NCI-H128 (cell line): ENCODE data around the gene CKB.

Source experiments
- DNase-seq: peaks from one replicate; lab custom pipeline; 2025; ENCODE audit not compliant: unreplicated experiment; lab: John Stamatoyannopoulos, UW

CKB gene

DNA sequence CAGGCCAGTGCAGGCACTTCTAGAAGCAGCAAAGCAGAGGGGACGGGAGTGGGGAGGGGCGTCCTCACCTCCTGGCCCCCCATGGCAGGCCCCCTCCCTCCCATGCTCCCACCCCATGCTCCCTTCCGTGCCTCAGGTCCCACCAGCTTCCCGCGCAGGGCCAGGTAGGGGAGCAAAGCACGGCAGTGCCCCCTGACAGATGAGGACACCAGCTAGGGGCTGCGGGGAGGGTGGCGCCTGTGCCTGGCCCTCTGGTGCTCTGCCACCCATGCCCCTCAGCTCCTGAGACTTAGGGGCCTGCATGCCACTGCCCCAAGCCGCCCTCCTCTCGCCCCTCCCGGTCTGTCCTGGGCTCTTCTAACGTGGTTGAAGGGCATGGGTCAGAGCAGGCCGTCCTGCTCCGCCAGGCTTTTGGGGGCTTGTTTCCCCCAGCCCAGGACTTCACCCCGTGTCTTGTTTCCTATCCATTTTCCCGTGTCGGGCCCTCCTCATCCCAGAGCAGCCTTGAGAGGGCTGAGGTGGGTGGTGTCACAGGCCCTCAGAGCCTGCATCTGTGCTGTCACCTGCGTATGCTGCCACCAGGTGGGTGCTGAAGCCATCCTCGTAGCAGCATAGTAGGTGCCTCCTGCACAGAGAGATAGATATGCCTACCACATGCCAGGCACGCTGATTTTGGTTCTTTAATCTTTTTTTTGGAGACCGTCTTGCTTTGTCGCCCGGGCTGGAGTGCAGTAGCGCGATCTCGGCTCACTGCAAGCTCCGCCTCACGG is 16.6 kb upstream of the CKB start:
- no peak for DNase-seq

DNA sequence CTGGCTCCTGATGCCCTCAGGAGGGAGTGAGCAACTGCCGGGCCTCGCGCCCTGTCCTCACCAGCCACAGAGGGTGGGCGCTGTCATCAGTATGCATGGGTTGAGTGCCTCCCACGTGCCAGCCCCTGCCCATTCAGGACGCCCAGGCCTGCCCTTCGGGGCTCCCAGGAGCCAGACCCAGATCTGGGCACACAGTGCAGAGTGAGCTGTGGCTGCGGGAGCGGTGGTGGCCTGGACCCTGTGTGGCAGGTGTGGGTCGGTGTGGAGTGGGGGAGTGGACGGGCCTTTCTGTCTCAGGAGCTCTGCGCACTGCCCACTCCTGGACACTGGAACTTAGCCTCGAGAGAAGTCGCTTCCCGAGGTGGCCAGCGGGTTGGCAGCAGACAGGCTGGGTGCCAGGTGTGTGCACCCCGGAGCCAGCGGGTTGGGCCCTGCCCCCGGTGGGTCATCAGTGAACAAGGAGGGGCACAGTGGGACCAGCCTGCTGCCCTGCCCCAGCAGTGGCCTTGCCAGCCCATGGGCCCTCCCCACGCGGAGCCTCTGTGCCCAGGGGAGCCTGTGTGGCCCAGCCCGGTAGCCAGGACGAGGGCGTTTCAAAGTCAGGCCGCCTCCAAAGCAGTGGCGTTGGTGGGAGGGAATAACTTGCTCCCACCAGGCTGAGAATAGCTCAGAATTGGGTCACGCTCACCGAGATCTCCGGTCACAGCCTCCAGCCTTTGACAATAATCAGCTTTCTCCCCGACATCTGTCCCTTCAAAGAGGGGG is 15.8 kb upstream of the CKB start:
- no peak for DNase-seq

DNA sequence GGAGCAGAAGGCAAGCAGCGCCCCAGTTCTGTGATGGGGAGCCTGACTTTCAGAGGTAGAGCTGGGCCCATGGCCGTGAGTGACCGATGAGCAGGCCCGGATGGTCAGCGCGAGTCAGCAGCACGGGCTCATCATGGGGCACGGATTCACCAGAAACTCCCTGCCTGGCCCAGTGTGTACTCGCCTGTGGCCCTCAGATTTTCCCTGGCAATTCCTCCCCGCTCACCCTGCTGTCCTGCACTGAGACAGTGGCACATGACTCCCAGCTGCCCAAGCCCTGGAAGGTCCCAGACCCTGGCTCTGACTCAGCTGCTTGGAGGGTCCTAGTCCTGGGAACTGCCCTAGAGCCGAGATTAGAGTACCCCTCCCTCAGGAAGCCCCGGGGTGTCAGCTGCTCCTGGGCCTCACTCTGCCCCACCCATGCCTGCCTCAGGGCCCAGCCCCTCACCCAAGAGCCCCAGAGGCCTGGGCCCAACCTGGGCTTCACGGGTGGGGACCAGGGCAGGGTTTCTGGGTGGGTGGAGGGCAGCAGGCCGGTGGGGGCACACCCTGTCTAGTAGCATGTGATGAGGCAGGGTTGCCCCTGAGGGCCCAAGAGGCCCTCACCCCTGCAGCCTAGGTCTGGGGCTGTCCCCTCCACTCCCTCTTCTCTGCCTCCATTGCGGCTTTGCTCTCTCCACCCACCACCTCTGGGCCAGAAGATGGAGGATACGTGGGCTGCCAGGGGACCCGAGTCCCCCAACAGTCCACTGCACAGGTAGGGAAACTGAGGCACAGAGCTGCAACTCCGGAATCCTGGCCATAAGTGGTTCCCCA is 14.8 kb upstream of the CKB start:
- no peak for DNase-seq

DNA sequence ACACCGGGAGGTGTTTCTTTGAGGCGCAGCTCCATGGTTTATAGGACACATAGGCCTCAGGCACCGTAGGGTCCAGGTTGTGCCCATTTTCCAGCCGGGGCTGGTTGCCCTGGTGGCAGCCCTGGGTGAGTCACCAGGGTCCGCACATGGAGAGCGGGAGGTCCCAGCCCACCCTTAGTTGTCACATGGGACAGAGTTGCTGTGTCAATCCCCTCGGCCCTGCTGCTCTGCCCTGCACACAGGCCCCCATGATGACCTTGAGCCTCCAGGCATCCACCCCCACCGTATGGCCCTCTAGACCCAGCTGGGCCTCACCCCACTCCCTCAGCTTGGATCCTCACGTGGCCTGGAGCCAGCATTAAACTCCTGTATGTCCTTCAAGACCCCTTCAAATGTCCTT is 14.1 kb upstream of the CKB start:
- DNase-seq: no peak

DNA sequence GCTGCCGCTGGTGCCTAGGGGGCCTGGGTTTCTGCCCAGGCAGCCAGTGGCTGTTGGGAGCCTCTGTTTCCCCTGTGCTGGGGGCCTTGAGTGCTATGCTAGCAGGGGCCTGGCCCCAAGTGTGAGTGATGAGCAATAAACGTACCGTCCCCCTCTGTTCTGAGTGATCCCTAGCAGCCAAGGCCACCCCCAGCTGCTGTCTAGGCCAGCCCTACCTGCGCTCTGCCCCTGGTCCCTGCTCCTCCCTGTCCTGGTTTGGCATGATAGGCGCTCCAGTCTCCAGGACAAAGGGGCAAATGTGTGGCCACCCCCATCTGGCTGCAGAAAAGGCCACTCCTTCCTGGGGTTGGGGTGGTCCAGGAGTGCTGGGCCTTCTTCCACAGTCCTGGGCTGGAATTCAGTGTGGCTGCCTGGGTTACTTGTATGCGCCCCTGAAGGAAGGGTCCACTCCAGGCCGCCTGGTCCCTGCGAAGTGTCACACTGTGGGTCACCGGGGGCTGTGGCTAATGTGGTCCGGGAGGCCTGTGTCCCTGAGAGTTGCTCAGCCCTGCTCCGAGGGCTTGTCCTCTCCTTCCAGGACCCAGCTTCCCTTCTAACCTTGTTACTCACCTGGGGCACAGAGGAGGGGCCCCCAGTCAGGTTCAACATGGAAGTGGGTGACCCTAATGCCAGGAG is 13.4 kb upstream of the CKB start:
- no peak for DNase-seq

DNA sequence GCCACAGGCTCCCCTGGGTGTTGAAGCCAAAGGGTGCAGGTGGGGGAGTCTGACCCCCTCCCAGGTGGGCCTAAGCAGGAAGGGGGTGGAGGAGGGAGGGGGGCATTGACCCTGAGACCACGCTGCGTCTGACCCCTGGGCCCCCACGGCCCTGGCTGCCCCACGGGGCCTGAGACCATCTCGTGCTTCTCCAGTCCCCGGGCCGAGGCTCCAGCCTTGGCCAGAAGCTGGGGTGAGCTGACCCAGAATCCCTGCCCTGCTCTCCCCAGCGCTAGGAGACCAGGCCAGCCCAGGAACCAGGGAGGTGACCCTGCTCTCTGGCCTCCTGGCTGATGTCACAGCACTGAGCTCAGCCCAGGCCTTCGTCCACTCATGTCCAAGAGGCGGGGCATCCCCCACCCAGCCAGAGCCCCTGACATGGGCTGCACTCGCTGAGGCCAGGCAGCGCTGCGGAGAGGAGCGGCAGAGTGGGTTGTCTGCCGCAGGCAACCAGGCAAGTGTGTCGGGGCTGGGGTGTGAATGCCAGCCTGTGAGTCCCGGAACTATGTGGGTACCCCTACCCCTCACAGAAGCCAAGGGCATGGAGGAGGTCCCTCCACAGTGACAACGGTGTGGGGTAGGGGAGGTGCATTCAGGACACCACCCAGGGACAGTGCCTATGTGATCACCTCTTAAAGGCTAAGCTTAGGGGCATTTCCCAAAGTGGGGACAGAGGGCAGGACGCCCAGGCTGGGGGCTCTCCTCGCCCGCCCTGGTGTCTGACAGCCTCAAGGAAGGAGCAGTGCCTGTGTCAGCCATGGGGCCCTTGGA is 12.7 kb upstream of the CKB start:
- DNase-seq: no peak

DNA sequence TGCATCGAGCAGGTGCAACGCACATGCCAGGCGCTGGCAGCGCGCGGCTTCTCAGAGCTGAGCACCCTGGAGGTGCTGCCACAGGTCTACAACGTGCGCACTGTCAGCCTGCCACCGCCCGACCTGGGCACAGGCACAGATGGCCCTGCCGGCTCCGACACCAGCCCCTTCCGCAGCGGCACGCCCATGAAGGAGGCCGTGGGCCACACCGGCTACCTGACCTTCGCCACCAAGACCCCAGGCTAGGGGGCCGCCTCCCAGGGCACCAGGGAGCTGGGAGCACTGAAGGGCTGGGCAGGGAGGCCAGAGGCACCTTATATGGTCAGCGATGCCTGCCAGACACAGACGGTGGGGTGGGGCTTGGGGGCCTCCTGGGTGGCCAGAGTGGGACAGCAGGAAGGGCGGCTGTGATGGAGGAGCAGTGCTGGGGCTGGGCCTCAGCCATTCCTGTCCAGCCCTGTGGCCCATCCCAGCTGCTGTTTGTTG is 12.0 kb upstream of the CKB start:
- no peak for DNase-seq

DNA sequence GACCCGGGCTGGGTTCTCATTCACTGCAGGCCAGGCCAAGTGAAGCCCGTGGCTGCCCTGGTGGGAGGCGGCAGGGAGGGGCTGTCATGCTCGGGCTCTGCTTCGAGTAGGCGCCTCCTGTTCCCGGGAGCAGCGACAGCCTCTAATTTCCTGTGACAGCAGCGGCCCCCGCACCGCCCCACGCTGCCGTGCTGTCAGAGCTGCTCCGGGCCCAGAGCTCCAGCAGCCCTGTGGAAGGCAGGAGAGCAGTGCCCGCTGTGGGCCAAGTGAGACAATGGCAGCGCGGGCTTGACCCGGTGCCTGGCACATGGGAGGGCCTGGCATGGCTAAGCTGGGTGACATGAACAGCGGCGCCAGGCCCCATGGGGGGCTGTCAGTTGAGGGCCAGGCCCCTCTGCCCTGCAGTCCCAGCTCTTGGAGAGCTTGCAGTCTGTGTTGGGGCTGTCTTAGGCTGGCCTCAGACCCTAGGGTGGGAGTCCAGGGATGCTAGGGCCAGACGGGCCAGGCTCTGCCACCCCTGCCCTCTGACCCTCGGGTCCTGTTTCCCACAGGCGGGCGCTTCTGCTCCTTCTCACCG is 11.5 kb upstream of the CKB start:
- no peak for DNase-seq

DNA sequence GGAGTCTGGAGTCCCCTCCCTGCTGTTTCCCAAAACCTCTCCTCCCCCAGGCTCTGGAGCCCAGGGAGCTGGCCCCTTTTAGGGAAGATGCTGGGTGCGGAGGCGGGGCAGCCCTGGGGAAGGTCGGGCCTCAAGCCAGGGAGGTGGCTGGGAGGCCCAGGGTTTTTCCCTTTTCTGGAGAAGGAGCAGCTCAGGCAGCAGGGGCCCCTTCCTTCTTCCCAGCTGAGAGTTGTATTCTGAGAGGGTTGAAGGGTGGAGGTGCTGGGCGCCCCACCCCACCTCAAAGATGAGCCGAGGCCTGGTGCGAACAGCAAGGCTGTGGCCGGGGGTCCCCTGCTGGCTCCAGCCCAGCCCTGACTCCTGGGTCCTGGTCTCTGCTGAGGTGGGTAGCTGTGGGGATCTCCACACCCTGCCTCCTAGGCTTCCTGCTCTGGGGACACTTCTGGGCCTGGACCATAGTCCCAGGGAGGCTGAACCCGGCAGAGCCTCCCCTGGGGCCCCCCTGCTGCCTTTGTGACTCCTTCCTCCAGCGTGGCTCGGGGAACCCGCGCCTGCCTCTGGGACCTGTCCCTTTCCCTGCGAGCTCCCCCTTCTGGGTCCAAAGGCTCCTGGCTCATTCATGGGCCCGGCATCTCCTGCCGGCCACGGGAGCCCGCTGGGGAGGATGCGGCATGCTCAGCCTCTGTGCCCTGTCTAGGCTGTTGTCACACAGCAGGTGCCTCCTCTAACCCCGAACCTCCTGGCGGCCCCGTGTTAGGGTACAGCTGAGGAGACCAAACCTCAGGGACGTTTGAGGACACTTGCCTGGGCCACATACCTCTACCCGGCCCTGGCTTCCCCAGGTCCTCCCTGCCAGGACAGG is 10.7 kb upstream of the CKB start:
- no peak for DNase-seq

DNA sequence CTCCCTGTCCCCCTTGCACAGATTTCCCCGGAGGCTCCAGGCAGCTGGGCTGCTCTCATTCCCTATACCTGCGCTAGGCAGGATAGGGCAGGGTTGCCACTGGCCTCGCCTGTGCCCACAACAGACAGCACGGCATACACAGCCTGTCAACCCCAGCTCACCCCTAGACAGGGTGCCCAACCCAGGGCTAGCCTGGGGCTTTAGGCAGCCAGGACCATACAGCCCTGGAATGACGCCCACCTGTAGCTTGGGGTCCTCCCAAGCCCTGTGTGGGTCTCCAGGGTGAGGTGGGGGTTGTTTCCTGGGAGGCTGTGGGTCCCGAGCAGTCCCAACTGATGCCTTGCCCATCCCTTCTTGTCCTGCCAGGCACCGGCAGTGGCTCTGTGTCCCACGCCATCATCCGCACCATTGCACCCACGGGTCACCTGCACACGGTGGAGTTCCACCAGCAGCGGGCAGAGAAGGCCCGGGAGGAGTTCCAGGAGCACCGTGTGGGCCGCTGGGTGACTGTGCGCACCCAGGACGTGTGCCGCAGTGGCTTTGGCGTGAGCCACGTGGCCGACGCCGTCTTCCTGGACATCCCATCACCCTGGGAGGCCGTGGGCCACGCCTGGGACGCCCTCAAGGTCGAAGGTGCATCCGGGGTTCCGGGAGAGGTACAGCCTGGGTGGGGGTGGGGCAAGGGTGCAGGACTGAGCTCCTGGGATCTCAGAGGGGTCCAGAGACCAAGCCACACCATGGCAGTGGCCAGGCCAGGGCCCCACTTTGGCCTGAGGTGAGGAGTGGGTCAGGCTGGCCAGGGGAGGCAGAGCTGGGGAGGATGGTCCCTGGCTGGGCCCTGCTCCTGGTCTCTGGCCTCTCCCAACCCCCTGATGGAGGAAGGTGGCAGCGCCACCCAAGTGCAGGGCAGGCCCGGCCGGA is 9.8 kb upstream of the CKB start:
- no peak for DNase-seq

DNA sequence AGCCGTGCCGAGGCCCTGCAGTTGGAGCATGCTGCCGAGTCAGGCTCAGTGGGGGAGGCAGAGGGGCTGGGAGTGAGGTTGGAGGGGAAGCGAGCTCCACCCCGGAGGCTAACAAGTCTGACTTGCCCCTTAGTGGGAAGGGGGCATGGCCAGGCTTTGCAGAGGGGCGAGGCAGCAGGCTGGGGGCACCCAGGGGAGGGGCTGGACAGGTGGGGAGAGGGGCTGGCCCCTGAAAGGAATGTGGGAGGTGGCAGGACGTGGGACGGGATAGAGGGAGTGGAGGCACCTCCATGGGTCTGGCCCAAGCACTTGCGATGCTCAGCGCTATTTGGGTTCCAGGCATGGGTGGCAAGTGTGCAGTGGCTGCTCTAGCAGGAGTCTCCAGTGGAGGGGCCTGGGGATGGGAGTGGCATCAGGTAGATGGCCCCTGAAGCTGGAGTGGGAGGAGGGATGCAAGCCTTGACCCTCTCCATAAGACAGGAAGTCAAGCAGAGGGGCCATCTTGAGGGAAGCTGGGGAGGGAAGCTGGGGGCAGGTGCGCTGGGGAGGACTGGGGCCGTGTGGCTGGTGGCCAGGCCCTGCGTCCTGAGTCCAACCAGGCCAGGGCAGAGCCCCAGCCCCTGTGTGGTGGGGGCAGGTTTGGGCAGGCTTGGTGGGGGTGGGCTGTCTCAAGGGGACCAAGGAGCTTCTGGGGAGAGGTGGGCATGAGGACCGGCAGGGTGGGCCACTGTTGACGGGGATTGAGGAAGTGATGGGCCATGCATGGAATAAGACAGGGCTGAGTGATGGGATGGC is 9.0 kb upstream of the CKB start:
- no peak for DNase-seq

DNA sequence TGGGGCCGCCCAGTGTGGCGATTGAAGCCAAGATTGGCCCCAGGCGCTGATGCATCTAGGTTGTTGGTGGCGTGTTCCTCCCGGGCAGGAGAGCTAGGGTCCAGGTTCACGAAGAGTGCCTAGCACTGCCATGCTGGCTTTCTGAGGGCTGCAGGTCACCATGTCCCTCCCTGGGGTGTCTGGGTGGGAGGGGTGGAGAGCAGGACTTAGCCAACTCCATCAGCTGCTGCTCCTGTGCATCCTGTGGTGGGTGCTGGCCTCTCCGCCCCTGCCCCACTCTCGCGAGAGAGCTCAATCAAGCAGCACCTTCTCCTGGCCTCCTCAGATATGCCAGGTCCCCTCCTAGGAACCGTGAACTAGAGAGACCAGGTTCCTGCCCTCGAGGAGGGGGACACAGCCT is 8.2 kb upstream of the CKB start:
- DNase-seq: no peak

DNA sequence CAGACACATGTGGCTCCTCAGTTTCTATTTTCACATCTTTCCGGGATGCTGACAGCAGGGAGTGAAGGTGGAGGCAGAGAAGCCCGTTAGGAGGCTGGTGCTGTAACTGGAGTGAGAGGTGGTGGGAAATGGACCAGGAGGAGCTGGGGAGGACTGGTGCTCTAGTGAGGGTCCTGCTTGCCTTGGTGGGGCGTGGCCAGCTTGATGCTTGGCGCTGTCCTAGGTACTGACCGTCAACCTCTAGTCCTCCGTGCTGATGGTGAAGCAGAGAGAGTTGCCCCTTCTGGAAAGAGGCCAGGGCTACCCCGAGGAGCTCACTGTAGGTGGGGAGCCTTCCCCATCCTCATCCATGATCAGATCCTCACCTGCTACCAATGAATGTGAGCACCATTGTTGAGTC is 7.8 kb upstream of the CKB start:
- DNase-seq: no peak

DNA sequence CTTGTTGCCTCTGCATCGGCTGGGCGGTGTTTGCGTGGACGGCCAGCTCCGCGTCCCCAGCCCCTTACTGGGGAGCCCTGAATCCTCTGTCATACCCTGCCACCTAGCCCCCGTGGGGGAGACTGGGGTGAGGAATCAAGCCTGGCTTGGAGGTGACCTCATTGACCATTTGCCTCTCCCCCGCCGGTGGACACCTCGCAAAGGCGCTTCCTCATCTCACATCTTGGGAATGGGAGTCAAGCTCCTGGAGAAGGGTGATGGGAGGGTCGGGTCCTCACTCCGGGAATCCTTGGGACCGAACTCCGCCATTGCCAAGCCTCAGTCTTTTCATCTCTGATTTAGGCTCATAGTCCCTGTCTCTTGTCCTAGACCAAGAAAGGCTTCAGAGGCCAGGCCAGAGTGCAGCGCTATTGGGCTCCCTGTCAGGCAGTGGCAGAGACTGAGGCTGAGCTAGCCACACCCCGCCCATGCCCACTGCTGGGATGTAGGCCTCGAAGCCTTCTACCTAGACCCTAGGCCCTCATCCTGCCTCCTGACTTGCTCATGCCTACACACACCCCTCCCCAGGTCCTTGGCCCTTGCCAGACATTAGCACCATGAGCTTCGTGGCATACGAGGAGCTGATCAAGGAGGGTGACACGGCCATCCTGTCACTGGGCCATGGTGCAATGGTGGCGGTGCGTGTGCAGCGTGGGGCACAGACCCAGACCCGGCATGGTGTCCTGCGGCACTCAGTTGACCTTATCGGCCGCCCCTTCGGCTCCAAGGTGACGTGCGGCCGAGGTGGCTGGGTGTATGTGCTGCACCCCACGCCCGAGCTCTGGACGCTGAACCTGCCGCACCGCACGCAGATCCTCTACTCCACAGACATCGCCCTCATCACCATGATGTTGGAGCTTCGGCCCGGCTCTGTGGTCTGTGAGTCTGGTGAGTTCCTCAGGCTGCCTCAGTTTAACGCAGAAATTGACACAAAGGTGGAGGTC is 7.0 kb upstream of the CKB start:
- DNase-seq: no peak

DNA sequence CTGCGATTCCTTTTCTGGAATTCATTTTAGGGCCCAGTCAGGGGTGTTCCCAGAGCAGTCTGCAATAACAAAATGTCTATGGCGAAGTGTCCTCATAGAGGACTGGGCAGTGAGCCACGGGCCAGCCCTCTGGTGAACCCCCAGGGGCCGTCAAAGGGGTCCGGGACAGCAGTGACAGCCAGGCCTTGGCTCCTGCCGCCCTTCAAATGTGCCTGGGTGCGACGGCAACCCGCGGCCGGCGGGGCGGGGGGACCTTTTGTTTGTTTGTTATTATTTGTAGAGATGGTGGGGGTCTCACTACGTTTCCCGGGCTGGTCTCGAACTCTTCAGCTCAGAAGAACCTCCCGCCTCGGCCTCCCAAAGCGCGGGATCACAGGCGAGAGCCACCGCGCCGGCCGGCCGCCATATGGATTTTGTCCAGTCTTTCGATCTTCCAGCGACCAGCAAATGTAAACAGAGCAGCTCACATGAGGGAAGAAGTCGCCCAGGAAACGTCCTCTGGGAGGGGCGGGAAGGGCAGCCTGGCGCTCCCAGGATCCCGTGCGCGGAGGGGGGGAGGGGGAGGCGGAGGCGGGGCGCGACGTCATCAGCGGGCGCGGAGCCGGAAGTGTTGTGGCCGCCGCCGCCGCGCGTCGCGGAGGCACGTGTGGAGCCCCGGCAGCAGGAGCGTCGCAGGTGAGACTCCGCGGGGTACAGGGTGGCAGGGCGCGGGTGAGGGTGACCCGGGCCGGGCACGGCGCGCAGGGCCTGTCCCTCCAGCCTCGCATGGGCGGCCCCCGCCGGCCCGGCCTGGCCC is 6.2 kb upstream of the CKB start, which contains the start of gene TRMT61A:
TSS of gene TRMT61A (plus strand) at position 610 of the 796 bp plus-strand sequence. CDS start 783 bp downstream, outside the sequence.
- peak; percentile 78 for DNase-seq
